OCI-LY1 (cell line): ENCODE measurements around the gene KCNJ9.
A peak's percentile ranks its signal among the peaks of the same experiment; 100 is the strongest.
"Not testable (repeated sequence)": the region's sequence is repeated elsewhere in the genome, so short reads cannot be mapped to it uniquely, and the experiment has no call there.

Experiments used
- H2AFZ ChIP-seq: fragments of 200-600 bp; sonication (generic), shearing (Covaris generic); 2 replicates; pipeline ENCODE4 v1.6.0; 2014; ENCODE audit warnings: antibody characterized with exemption, mild to moderate bottlenecking, low read length
- H3F3A ChIP-seq: fragments of 200-600 bp; sonication (generic), shearing (Covaris generic); 2 replicates; pipeline ENCODE4 v1.6.0; 2014; ENCODE audit warnings: mild to moderate bottlenecking, antibody characterized with exemption, low read length, moderate library complexity; ENCODE audit not compliant: insufficient read depth
- H3K27ac ChIP-seq: fragments of 200-600 bp; sonication (generic); 2 replicates; pipeline ENCODE4 v1.5.1; 2014; ENCODE audit warnings: low read length, mixed run types, mild to moderate bottlenecking, low read depth; ENCODE audit not compliant: poor library complexity, severe bottlenecking
- H3K27me3 ChIP-seq: fragments of 200-600 bp; sonication (generic); 2 replicates; pipeline ENCODE4 v1.6.0; 2014; ENCODE audit warnings: antibody characterized with exemption, mild to moderate bottlenecking, low read length, moderate library complexity; ENCODE audit not compliant: insufficient read depth
- H3K36me3 ChIP-seq: fragments of 200-600 bp; sonication (generic); 2 replicates; pipeline ENCODE4 v1.6.1; 2014; ENCODE audit warnings: mild to moderate bottlenecking, antibody characterized with exemption, low read length, moderate library complexity, mixed read lengths; ENCODE audit not compliant: insufficient read depth
- H3K4me1 ChIP-seq: fragments of 200-600 bp; sonication (generic); 2 replicates; pipeline ENCODE4 v1.5.1; 2014; ENCODE audit warnings: mild to moderate bottlenecking, low read length, moderate library complexity; ENCODE audit not compliant: insufficient read depth, severe bottlenecking
- H3K4me2 ChIP-seq: fragments of 200-600 bp; sonication (generic), shearing (Covaris generic); 2 replicates; pipeline ENCODE4 v1.6.1; 2014; ENCODE audit warnings: low read length
- H3K4me3 ChIP-seq: fragments of 200-600 bp; sonication (generic); 2 replicates; pipeline ENCODE4 v1.5.1; 2014; ENCODE audit warnings: low read length, low read depth, mild to moderate bottlenecking, mixed read lengths; ENCODE audit not compliant: poor library complexity, severe bottlenecking
- H3K79me2 ChIP-seq: fragments of 200-600 bp; shearing (Covaris generic); 2 replicates; pipeline ENCODE4 v1.6.1; 2016; ENCODE audit warnings: mixed run types, low read length, mixed read lengths; ENCODE audit not compliant: insufficient read depth
- H3K9ac ChIP-seq: fragments of 200-600 bp; sonication (generic), shearing (Covaris generic); 2 replicates; pipeline ENCODE4 v1.6.1; 2014; ENCODE audit warnings: mild to moderate bottlenecking, low read length, mixed read lengths
- H3K9me2 ChIP-seq: fragments of 200-600 bp; sonication (generic), shearing (Covaris generic); 2 replicates; pipeline ENCODE4 v1.6.1; 2014; ENCODE audit warnings: low read depth, mild to moderate bottlenecking, low read length, mixed read lengths
- H3K9me3 ChIP-seq: fragments of 200-600 bp; shearing (Covaris generic); 2 replicates; pipeline ENCODE4 v1.6.1; 2014; ENCODE audit warnings: low read length, mixed read lengths
- H4K20me1 ChIP-seq: fragments of 200-600 bp; sonication (generic), shearing (Covaris generic); 2 replicates; pipeline ENCODE4 v1.6.0; 2016; ENCODE audit warnings: mild to moderate bottlenecking, low read length; ENCODE audit not compliant: insufficient read depth
- EZH2 ChIP-seq: fragments of 200-600 bp; sonication (generic), shearing (Covaris generic); IDR thresholded peaks from 2 replicates; pipeline ENCODE4 v1.8.0; 2017; ENCODE audit warnings: borderline replicate concordance, mixed run types, mild to moderate bottlenecking, antibody characterized with exemption, low read length, moderate library complexity, mixed read lengths
- TF ChIP-seq, protein P1 (sequence below): fragments of 200-600 bp; sonication (generic), shearing (Covaris generic); IDR thresholded peaks from 2 replicates; pipeline ENCODE4 v1.5.1; 2017; ENCODE audit warnings: mild to moderate bottlenecking, antibody characterized with exemption, low read length, moderate library complexity, mixed read lengths

The KCNJ9 gene

DNA sequence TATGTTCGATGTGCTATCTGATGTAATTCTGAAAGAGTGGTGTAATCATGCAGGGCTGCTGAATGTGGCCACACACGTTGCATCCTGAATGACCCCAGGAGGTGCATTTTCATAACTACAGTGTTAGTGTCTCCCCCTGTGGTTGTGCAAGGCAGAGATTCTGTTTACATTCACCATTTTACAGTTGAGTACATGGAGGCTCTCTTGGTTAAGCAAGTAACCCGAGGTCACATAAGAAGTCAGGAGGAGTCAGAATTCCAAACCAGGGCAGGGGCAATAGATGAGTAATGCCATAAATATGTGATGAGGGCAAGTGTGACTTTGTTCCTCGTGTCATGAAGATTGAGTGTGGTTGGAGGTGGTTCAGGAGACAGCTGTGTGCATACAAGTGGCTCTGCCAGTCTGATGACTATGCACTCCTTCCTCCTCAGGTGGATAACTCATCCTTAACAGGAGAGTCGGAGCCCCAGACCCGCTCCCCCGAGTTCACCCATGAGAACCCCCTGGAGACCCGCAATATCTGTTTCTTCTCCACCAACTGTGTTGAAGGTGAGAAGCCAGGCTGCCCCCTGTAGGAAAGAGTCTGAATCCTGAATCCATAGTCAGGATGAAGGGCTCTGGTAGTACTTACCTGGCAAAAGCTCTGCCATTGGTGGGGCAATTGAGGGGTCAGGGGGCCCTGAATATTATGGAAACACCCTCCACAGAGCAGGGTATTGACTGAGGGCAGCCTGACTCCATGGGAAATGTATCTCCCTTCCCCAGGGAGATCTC, 43.6 kb downstream of the KCNJ9 start:
- Histone ChIP-seq H3F3A (no peaks in the 10 kb centered on the region), H3K27me3 (peaks cover 4% of the 10 kb centered on the region; the same call in 1 of the 2 replicates), H3K27ac (no peak overlapping the region), H3K9me3 (no peaks in the 10 kb centered on the region), H3K36me3 (no peaks in the 10 kb centered on the region), H3K9me2 (no peaks in the 10 kb centered on the region), H3K79me2 (no peaks in the 10 kb centered on the region), H2AFZ (no peak overlapping the region), H3K4me2 (no peak overlapping the region), H3K9ac (no peak overlapping the region), H3K4me3 (no peak overlapping the region), H4K20me1 (no peaks in the 10 kb centered on the region), H3K4me1 (no peaks in the 10 kb centered on the region)
- TF ChIP-seq, protein P1, sequence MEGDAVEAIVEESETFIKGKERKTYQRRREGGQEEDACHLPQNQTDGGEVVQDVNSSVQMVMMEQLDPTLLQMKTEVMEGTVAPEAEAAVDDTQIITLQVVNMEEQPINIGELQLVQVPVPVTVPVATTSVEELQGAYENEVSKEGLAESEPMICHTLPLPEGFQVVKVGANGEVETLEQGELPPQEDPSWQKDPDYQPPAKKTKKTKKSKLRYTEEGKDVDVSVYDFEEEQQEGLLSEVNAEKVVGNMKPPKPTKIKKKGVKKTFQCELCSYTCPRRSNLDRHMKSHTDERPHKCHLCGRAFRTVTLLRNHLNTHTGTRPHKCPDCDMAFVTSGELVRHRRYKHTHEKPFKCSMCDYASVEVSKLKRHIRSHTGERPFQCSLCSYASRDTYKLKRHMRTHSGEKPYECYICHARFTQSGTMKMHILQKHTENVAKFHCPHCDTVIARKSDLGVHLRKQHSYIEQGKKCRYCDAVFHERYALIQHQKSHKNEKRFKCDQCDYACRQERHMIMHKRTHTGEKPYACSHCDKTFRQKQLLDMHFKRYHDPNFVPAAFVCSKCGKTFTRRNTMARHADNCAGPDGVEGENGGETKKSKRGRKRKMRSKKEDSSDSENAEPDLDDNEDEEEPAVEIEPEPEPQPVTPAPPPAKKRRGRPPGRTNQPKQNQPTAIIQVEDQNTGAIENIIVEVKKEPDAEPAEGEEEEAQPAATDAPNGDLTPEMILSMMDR = 0 out of 2 replicates have a peak, but pooled peaks have one; percentile 8
- no peak for TF ChIP-seq EZH2

GRCh38 chr1:160125746-160126145, 44.4 kb downstream of the KCNJ9 start:
- Histone ChIP-seq H3K36me3 (no peaks in the 10 kb centered on the region), H3K27ac (no peak overlapping the region), H4K20me1 (no peaks in the 10 kb centered on the region), H2AFZ (no peak overlapping the region), H3K4me2 (no peak overlapping the region), H3K79me2 (no peaks in the 10 kb centered on the region), H3K9ac (no peak overlapping the region), H3F3A (no peaks in the 10 kb centered on the region), H3K27me3 (peaks cover 4% of the 10 kb centered on the region; the same call in 1 of the 2 replicates), H3K9me2 (no peaks in the 10 kb centered on the region), H3K9me3 (no peaks in the 10 kb centered on the region), H3K4me1 (no peaks in the 10 kb centered on the region), H3K4me3 (no peak overlapping the region)
- TF ChIP-seq, protein P1 = no peak
- TF ChIP-seq EZH2 = no peak

DNA sequence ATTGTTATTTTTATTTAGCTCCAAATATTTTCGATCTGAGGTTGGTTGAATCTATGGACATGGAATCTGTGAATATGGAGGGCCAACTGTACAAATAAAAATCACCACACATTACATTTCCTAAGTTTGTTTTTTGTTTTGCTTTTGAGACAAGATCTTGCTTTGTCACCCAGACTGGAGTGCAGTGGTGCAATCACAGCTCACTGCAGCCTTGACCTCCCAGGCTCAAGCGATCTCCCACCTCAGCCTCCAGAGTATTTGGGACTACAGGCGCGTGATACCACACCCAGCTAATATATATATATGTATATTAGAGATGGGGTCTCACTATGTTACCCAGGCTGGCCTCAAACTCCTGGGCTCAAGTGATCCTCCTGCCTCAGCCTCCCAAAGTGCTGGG, 45.0 kb downstream of the KCNJ9 start:
- not testable (repeated sequence) for H4K20me1 ChIP-seq, H3K27ac ChIP-seq, H2AFZ ChIP-seq, H3K36me3 ChIP-seq, H3K4me3 ChIP-seq, H3K9ac ChIP-seq, H3F3A ChIP-seq, H3K4me2 ChIP-seq, H3K27me3 ChIP-seq, H3K9me3 ChIP-seq, H3K4me1 ChIP-seq, H3K9me2 ChIP-seq, H3K79me2 ChIP-seq

- Histone ChIP-seq H3K4me3 (no peak overlapping the region), H3K79me2 (no peaks in the 10 kb centered on the region), H3K36me3 (no peaks in the 10 kb centered on the region), H3K27me3 (peaks cover 6% of the 10 kb centered on the region; the same call in 1 of the 2 replicates), H3K4me2 (no peak overlapping the region), H3F3A (no peaks in the 10 kb centered on the region), H3K9ac (no peak overlapping the region), H4K20me1 (no peaks in the 10 kb centered on the region), H3K9me3 (no peaks in the 10 kb centered on the region), H2AFZ (no peak overlapping the region), H3K9me2 (no peaks in the 10 kb centered on the region), H3K27ac (no peak overlapping the region), H3K4me1 (no peaks in the 10 kb centered on the region)
- no peak for TF ChIP-seq EZH2
- TF ChIP-seq, protein P1 = no peak
These were observed 46.0 kb downstream of the KCNJ9 start for GRCh38 chr1:160127381-160127780.
